DOHH2 (cell line): ENCODE results near the gene NCBP3.

ENCODE experiments used
- EZH2phosphoT487 ChIP-seq: fragments of 200-600 bp; sonication (generic); IDR thresholded peaks from 2 replicates; pipeline ENCODE4 v1.6.1; 2017; ENCODE audit warnings: borderline replicate concordance, mild to moderate bottlenecking, antibody characterized with exemption, low read length, moderate library complexity, mixed read lengths
- TF ChIP-seq, protein P1 (sequence below): fragments of 200-600 bp; sonication (generic); IDR thresholded peaks from one replicate; pipeline ENCODE4 v1.5.1; 2014; ENCODE audit warnings: antibody characterized with exemption, mild to moderate bottlenecking, low read depth, low read length; ENCODE audit not compliant: poor library complexity, severe bottlenecking

DNA sequence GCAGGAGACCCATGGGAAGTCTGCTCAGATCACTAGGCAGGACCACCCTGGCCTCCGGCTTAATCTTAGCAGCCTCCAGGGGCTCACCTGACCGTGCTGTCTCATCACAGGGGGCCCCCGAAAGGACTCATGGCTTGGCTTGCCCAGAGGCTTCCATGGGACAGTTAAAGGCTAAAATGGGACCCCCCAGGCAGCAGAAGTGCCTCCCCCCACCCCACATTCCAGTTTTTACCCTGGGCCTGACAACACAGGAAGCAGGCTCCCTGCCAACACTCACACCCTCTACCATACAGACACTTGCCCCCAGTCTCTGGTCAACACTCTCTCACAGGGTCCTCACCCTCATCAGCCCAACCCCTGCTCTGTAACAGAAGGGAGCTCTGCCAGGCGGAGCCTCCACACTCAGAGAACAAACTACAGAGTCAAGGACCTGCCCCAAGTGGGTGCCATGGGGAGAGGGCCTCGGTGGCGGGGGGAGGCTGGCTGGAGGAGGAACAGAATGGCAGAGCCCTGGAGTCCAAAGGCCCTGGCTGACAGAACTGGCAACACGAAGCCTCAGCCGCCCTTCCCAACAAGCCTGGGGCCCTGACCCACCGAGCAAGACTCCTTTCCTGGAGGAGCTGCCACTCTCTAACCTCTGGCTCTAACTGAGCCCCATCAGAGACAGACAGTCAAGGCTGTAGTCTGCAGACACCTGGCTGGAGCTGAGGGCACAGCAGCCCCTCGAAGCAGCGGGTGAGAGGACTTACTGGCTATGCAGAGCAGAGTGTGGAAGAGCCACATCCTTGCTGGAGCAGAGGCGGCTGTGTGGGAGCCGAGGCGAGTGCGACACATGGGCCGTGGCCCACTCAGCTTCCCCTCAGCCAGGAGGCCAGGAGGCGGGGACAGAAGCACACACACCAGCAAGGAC lies 45.4 kb downstream of the NCBP3 start, which contains the start of gene ITGAE:
- TF ChIP-seq, protein P1, sequence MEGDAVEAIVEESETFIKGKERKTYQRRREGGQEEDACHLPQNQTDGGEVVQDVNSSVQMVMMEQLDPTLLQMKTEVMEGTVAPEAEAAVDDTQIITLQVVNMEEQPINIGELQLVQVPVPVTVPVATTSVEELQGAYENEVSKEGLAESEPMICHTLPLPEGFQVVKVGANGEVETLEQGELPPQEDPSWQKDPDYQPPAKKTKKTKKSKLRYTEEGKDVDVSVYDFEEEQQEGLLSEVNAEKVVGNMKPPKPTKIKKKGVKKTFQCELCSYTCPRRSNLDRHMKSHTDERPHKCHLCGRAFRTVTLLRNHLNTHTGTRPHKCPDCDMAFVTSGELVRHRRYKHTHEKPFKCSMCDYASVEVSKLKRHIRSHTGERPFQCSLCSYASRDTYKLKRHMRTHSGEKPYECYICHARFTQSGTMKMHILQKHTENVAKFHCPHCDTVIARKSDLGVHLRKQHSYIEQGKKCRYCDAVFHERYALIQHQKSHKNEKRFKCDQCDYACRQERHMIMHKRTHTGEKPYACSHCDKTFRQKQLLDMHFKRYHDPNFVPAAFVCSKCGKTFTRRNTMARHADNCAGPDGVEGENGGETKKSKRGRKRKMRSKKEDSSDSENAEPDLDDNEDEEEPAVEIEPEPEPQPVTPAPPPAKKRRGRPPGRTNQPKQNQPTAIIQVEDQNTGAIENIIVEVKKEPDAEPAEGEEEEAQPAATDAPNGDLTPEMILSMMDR, result no peak
- no peak for TF ChIP-seq EZH2phosphoT487
